Measurements from ENCODE around the gene RASA3. TPM values are rescaled to one million over a fixed set of nuclear protein-coding genes. Genes with fewer than 3 reads are reported as not detected.

The RASA3 gene
- total and polyA plus RNA-seq, 2 of the 8 experiments (the other 6 are each of a cell fraction or from before 2014, with no cell fraction given) = 7.5 to 21.9 TPM

DNA sequence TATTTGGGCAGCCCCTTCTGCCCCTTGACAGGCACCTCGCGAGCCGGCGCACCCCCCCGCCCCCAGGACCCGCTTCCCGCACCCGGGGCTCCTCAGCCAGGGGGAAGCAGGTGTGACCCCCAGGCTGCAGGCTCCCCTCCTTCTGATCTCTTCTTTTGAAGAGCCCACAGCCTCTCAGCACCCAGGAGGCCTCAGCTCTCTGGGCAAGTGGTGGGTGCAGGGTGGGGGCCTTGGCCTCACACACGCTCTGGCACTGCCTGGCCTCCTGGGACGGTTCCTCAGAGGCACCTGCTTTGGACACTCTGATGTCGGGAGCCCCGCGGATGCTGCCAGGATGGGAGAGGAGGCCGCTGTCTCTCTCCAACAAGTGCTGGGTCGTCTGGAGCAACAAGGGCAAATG is 157.0 kb downstream of the RASA3 start:
- no peak overlapping the region for H2AK5ac ChIP-seq (ENCODE audit: low read depth, low read length)
- H4K20me1 ChIP-seq (replicated peaks in 1 of 2; ENCODE audit: control insufficient read depth in 1 of 2, insufficient read depth in 2 of 2, low read length in 2 of 2) = peaks cover 0 to 7% of the 10 kb centered on the region in 2 experiments
- no peak overlapping the region for H3K4ac ChIP-seq (replicated peaks; ENCODE audit: insufficient read length, low read depth, low read length)
- DNase-seq (ENCODE audit: low read depth in 1 of 2, low spot score in 2 of 2) (no peak), FAIRE-seq (no peak)
- no peak overlapping the region for H2AFZ ChIP-seq (ENCODE audit: low read length)
- no peak overlapping the region for H3K14ac ChIP-seq (ENCODE audit: insufficient read length)
- no peak overlapping the region for H3K4me2 ChIP-seq (ENCODE audit: insufficient read depth in 1 of 2, low read depth in 2 of 2, low read length in 2 of 2)
- H3K79me2 ChIP-seq (ENCODE audit: control insufficient read depth in 1 of 2, insufficient read depth in 2 of 2, low read length in 2 of 2) = no peaks in the 10 kb centered on the region
- no peak overlapping the region for H3K23ac ChIP-seq (ENCODE audit: insufficient read length)
- no peaks in the 10 kb centered on the region for H3K27me3 ChIP-seq (replicated peaks in 1 of 4; ENCODE audit: control insufficient read depth in 3 of 4, extremely low read depth in 1 of 4, insufficient read depth in 3 of 4, low read length in 3 of 4)
- H4K91ac ChIP-seq (replicated peaks; ENCODE audit: insufficient read length, low read length) = no peak overlapping the region
- WGBS, 2 experiments (ENCODE audit: extremely low coverage in 1 of 2, insufficient coverage in 1 of 2, insufficient read length in 1 of 2, insufficient replicate concordance in 2 of 2, low coverage in 1 of 2, low lambda C conversion rate in 2 of 2, missing lambda C conversion rate in 1 of 2) = 93% methylated on average over 15 of the region's 15 CpGs; no CpG with 5 or more reads in 1 of the 2 experiments
- no peak overlapping the region for H4K5ac ChIP-seq (ENCODE audit: insufficient read length, low read depth, low read length)
- peaks cover 0 to 4% (median 0%) of the 10 kb centered on the region in 4 experiments; a peak in 2 of 7 replicates for H3K4me1 ChIP-seq (replicated peaks in 1 of 4; ENCODE audit: control insufficient read depth in 3 of 4, insufficient read depth in 4 of 4, low read length in 3 of 4)
- no peak overlapping the region for H3K56ac ChIP-seq (replicated peaks; ENCODE audit: insufficient read length, low read depth, low read length)
- no peak overlapping the region for H3K27ac ChIP-seq (ENCODE audit: low read depth, low read length)
- H3K9ac ChIP-seq (replicated peaks in 1 of 4; ENCODE audit: extremely low read depth in 1 of 4, low read depth in 3 of 4, low read length in 3 of 4) = no peak overlapping the region
- H3K23me2 ChIP-seq (ENCODE audit: low read depth, low read length) = no peaks in the 10 kb centered on the region
- H2BK120ac ChIP-seq (replicated peaks; ENCODE audit: low read depth, low read length) = no peak overlapping the region
- no peak overlapping the region for H2BK15ac ChIP-seq (ENCODE audit: low read length)
- no peak overlapping the region for H2BK20ac ChIP-seq (ENCODE audit: low read length)
- no peak overlapping the region for H2BK5ac ChIP-seq (ENCODE audit: low read depth, low read length)
- H2BK12ac ChIP-seq (ENCODE audit: low read depth, low read length) = no peak overlapping the region
- no peaks in the 10 kb centered on the region for H3K79me1 ChIP-seq (ENCODE audit: low read depth, low read length)
- POLR2A ChIA-PET (ENCODE audit: partially characterized antibody) = no interaction called here
- no peak overlapping the region for H3K18ac ChIP-seq (ENCODE audit: extremely low read depth, low read length)
- H3K9me3 ChIP-seq (ENCODE audit: insufficient read depth in 2 of 2, low read depth in 1 of 2, low read length in 1 of 2) = no peaks in the 10 kb centered on the region
- no peak overlapping the region for H3K4me3 ChIP-seq (ENCODE audit: extremely low read depth in 1 of 4, insufficient read depth in 2 of 4, low read depth in 3 of 4, low read length in 4 of 4)
- CTCF ChIA-PET (ENCODE audit: partially characterized antibody) = interaction anchor here (0.6 kb wide), 1 partner anchor 45 kb away, joined by 4 read pairs; no protein-coding TSS in a partner anchor
- 0 out of 8 replicates have a peak, but pooled peaks cover 0 to 2% (median 0%) of the 10 kb centered on the region in 4 experiments for H3K36me3 ChIP-seq (ENCODE audit: control insufficient read depth in 2 of 4, insufficient read depth in 4 of 4, low read length in 3 of 4)
- H4K8ac ChIP-seq (ENCODE audit: extremely low read depth, insufficient read depth, low read length) = no peak overlapping the region
- TF ChIP-seq CREB1 (IDR thresholded peaks at IDR 0.05) (no peak), BCL11A (IDR thresholded peaks at IDR 0.05; ENCODE audit: low read depth in 2 of 2, low read length in 2 of 2) (no peak), POLR2AphosphoS5 (IDR thresholded peaks at IDR 0.05; ENCODE audit: low read depth, low read length) (no peak), JUN (IDR thresholded peaks at IDR 0.05; ENCODE audit: low read depth, low read length) (no peak), RXRA (IDR thresholded peaks at IDR 0.05; ENCODE audit: insufficient read depth, low read depth, low read length) (no peak), SUZ12 (IDR thresholded peaks at IDR 0.05; ENCODE audit: low read length) (no peak), SAP30 (IDR thresholded peaks at IDR 0.05; ENCODE audit: insufficient read depth, insufficient replicate concordance, low read length) (no peak), RAD21 (IDR thresholded peaks at IDR 0.05 in 1 of 2, conservative IDR thresholded peaks at IDR 0.05 in 1 of 2; ENCODE audit: low read depth in 2 of 2, low read length in 2 of 2) (no peak), KDM1A (IDR thresholded peaks at IDR 0.05; ENCODE audit: borderline replicate concordance, low read length) (no peak), TBP (IDR thresholded peaks at IDR 0.05; ENCODE audit: low read depth, low read length) (no peak), SIN3A (conservative IDR thresholded peaks at IDR 0.05 in 1 of 2, IDR thresholded peaks at IDR 0.05 in 1 of 2; ENCODE audit: low read depth in 1 of 2, low read length in 2 of 2) (no peak), CHD2 (IDR thresholded peaks at IDR 0.05; ENCODE audit: low read length) (no peak), PHF8 (conservative IDR thresholded peaks at IDR 0.05; ENCODE audit: low read depth, low read length) (no peak)
- TF ChIP-seq, protein P1, sequence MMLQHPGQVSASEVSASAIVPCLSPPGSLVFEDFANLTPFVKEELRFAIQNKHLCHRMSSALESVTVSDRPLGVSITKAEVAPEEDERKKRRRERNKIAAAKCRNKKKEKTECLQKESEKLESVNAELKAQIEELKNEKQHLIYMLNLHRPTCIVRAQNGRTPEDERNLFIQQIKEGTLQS (IDR thresholded peaks at IDR 0.05; ENCODE audit: insufficient read depth, low read depth, low read length) = no peak
